MM.1S (cell line): ENCODE measurements around the gene EMX1.

Experiments used
- DNase-seq: peaks from one replicate; pipeline ENCODE4 v3.0.0-alpha.2; 2015
- H2AFZ ChIP-seq: fragments of 300-600 bp; sonication (generic); 2 replicates; pipeline ENCODE4 v1.6.0; 2016; ENCODE audit warnings: antibody characterized with exemption, low read length
- H3F3A ChIP-seq: fragments of 300-600 bp; sonication (generic); 2 replicates; pipeline ENCODE4 v1.6.1; 2016; ENCODE audit warnings: mild to moderate bottlenecking, antibody characterized with exemption, low read length, moderate library complexity, mixed read lengths; ENCODE audit not compliant: insufficient read depth
- H3K27ac ChIP-seq: fragments of 300-600 bp; sonication (generic); 2 replicates; pipeline ENCODE4 v1.5.1; 2016; ENCODE audit warnings: mild to moderate bottlenecking, low read length
- H3K27me3 ChIP-seq: fragments of 300-600 bp; sonication (generic); replicated peaks from 2 replicates; pipeline ENCODE4 v1.6.0; 2016; ENCODE audit warnings: low read length; ENCODE audit not compliant: insufficient read depth
- H3K36me3 ChIP-seq: fragments of 300-600 bp; sonication (generic); replicated peaks from 2 replicates; pipeline ENCODE4 v1.6.1; 2016; ENCODE audit warnings: mild to moderate bottlenecking, low read length, mixed read lengths; ENCODE audit not compliant: insufficient read depth
- H3K4me1 ChIP-seq: fragments of 300-600 bp; sonication (generic); 2 replicates; pipeline ENCODE4 v1.6.1; 2016; ENCODE audit warnings: low read length, mixed read lengths
- H3K4me2 ChIP-seq: fragments of 300-600 bp; sonication (generic); 2 replicates; pipeline ENCODE4 v1.6.0; 2016; ENCODE audit warnings: low read depth, low read length
- H3K4me3 ChIP-seq: fragments of 300-600 bp; sonication (generic); 2 replicates; pipeline ENCODE4 v1.5.1; 2016; ENCODE audit warnings: low read length, mixed read lengths
- H3K79me2 ChIP-seq: fragments of 300-600 bp; sonication (generic); 2 replicates; pipeline ENCODE4 v1.6.1; 2016; ENCODE audit warnings: mixed run types, low read length, mixed read lengths
- H3K9ac ChIP-seq: fragments of 300-600 bp; sonication (generic); 2 replicates; pipeline ENCODE4 v1.6.1; 2016; ENCODE audit warnings: low read length, mixed read lengths
- H3K9me2 ChIP-seq: fragments of 300-600 bp; sonication (generic); replicated peaks from 2 replicates; pipeline ENCODE4 v1.6.1; 2016; ENCODE audit warnings: mild to moderate bottlenecking, low read length, mixed read lengths; ENCODE audit not compliant: insufficient read depth
- H3K9me3 ChIP-seq: fragments of 300-600 bp; sonication (generic); replicated peaks from 2 replicates; pipeline ENCODE4 v1.6.1; 2016; ENCODE audit warnings: mild to moderate bottlenecking, low read length, mixed read lengths; ENCODE audit not compliant: insufficient read depth
- H4K20me1 ChIP-seq: fragments of 300-600 bp; sonication (generic); 2 replicates; pipeline ENCODE4 v1.6.1; 2016; ENCODE audit warnings: mild to moderate bottlenecking, low read length, moderate library complexity, mixed read lengths; ENCODE audit not compliant: insufficient read depth
- EZH2 ChIP-seq: fragments of 300-600 bp; sonication (generic); optimal IDR thresholded peaks from 2 replicates; pipeline ENCODE3; 2017; ENCODE audit warnings: low read depth, mild to moderate bottlenecking, antibody characterized with exemption, low read length, mixed read lengths
- EZH2phosphoT487 ChIP-seq: fragments of 300-600 bp; sonication (generic); IDR thresholded peaks from 2 replicates; pipeline ENCODE4 v1.6.1; 2018; ENCODE audit warnings: antibody characterized with exemption, low read length
- TF ChIP-seq, protein P1 (sequence below): fragments of 300-600 bp; sonication (generic); IDR thresholded peaks from 2 replicates; pipeline ENCODE4 v1.5.1; 2016; ENCODE audit warnings: antibody characterized with exemption, low read length, mixed read lengths

The EMX1 gene

DNA sequence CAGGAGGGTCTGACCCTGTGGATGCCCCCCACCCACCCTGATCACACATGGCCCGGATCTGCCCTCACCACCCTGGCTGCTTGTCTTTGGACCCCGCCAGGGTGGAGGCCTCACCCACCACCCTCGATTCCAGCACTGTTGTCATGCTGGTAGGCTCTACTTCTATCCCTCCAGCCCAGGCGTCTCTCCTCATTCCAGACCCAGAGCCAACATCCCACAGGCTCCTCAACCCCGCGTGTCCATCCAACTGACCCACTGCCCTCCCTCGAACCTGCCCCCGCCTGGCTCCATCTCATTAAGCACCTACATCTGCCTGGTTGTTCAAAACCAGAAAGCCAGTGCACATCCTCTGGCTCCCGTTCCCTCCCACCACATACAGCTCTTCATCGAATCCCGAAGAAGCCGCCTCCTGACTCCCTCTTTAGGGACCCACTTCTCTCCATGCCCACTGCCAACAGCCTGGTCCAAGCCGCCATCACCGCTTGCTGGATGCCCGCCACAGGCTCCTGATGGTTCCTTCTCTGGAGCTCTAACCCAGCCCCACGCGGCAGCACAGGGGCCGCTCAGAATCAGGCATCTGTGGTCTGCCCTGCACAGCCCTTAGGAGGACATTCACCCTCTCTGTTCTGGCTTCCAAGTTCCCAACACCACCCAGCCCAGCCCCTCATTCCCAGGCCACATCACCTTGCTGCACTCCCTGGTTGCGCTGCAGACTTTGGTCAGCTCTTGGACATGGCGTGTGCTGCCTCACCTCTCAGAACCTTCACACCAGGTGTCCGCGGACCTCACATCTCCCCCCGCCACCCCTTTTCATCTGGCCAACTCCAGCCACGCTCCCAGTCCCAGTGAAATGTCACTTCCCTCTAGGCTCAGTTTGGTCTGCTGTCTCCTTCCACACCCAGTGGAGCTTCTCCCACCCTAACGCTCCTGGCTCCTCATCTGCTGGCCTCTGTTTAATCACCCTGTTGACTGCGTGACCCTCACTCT, 43.0 kb downstream of the EMX1 start:
- H3F3A ChIP-seq: no peaks in the 10 kb centered on the region
- no peaks in the 10 kb centered on the region for H4K20me1 ChIP-seq
- DNase-seq: no peak
- H3K9me3 ChIP-seq: no peaks in the 10 kb centered on the region
- TF ChIP-seq EZH2phosphoT487 (no peak), EZH2 (no peak)
- TF ChIP-seq, protein P1, sequence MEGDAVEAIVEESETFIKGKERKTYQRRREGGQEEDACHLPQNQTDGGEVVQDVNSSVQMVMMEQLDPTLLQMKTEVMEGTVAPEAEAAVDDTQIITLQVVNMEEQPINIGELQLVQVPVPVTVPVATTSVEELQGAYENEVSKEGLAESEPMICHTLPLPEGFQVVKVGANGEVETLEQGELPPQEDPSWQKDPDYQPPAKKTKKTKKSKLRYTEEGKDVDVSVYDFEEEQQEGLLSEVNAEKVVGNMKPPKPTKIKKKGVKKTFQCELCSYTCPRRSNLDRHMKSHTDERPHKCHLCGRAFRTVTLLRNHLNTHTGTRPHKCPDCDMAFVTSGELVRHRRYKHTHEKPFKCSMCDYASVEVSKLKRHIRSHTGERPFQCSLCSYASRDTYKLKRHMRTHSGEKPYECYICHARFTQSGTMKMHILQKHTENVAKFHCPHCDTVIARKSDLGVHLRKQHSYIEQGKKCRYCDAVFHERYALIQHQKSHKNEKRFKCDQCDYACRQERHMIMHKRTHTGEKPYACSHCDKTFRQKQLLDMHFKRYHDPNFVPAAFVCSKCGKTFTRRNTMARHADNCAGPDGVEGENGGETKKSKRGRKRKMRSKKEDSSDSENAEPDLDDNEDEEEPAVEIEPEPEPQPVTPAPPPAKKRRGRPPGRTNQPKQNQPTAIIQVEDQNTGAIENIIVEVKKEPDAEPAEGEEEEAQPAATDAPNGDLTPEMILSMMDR: no peak
- no peaks in the 10 kb centered on the region for H3K27me3 ChIP-seq
- no peak overlapping the region for H3K9ac ChIP-seq
- H3K9me2 ChIP-seq: no peaks in the 10 kb centered on the region
- no peaks in the 10 kb centered on the region for H3K79me2 ChIP-seq
- H3K4me1 ChIP-seq: no peaks in the 10 kb centered on the region
- H2AFZ ChIP-seq: no peak overlapping the region
- no peaks in the 10 kb centered on the region for H3K36me3 ChIP-seq
- no peak overlapping the region for H3K4me2 ChIP-seq
- H3K27ac ChIP-seq: no peak overlapping the region
- no peak overlapping the region for H3K4me3 ChIP-seq

GRCh38 chr2:72961036-72961720, 43.9 kb downstream of the EMX1 start:
- no peaks in the 10 kb centered on the region for H4K20me1 ChIP-seq
- no peak overlapping the region for H3K27ac ChIP-seq
- no peaks in the 10 kb centered on the region for H3F3A ChIP-seq
- H3K9ac ChIP-seq: no peak overlapping the region
- H3K36me3 ChIP-seq: no peaks in the 10 kb centered on the region
- no peaks in the 10 kb centered on the region for H3K9me2 ChIP-seq
- no peak for TF ChIP-seq EZH2phosphoT487
- TF ChIP-seq, protein P1: no peak
- no peak for TF ChIP-seq EZH2
- H3K79me2 ChIP-seq: no peaks in the 10 kb centered on the region
- H3K4me1 ChIP-seq: no peaks in the 10 kb centered on the region
- no peak for DNase-seq
- no peak overlapping the region for H2AFZ ChIP-seq
- no peaks in the 10 kb centered on the region for H3K9me3 ChIP-seq
- no peak overlapping the region for H3K4me3 ChIP-seq
- no peak overlapping the region for H3K4me2 ChIP-seq
- no peaks in the 10 kb centered on the region for H3K27me3 ChIP-seq

GRCh38 chr2:72961853-72962468, 44.6 kb downstream of the EMX1 start:
- no peak overlapping the region for H3K4me2 ChIP-seq
- no peak for DNase-seq
- no peak overlapping the region for H3K4me3 ChIP-seq
- no peaks in the 10 kb centered on the region for H3K27me3 ChIP-seq
- no peaks in the 10 kb centered on the region for H3F3A ChIP-seq
- H3K27ac ChIP-seq: no peak overlapping the region
- no peaks in the 10 kb centered on the region for H3K9me3 ChIP-seq
- no peaks in the 10 kb centered on the region for H3K4me1 ChIP-seq
- H3K79me2 ChIP-seq: no peaks in the 10 kb centered on the region
- H4K20me1 ChIP-seq: no peaks in the 10 kb centered on the region
- TF ChIP-seq EZH2phosphoT487 (no peak), EZH2 (no peak)
- TF ChIP-seq, protein P1: no peak
- H3K9me2 ChIP-seq: no peaks in the 10 kb centered on the region
- H2AFZ ChIP-seq: no peak overlapping the region
- no peak overlapping the region for H3K9ac ChIP-seq
- H3K36me3 ChIP-seq: no peaks in the 10 kb centered on the region
